Spleen (tissue), 11 donors: ENCODE measurements around the gene SSR1. TPM values are rescaled to one million over a fixed set of nuclear protein-coding genes. Genes with fewer than 3 reads are reported as not detected.
"Not testable (repeated sequence)": the region's sequence is repeated elsewhere in the genome, so short reads cannot be mapped to it uniquely, and the experiment has no call there.

Source experiments
- DNase-seq: peaks from one replicate; pipeline ENCODE4 v3.0.0-alpha.2; 2020
- H3K27ac ChIP-seq, 8 donors: fragments of 200-600 bp; sonication (generic) in 7 of 8; 1 replicate in 4 of 8; 2 replicates in 4 of 8; pipeline versions ENCODE4 v1.5.0 to v1.8.0; 2016 to 2021; ENCODE audit warnings: inconsistent platforms in 4 of 8, mild to moderate bottlenecking in 4 of 8, moderate library complexity in 1 of 8
- H3K27me3 ChIP-seq, 7 donors: fragments of 200-600 bp; sonication (generic) in 6 of 7; replicated peaks in 1 of 7; 1 replicate in 4 of 7; 2 replicates in 3 of 7; pipeline versions ENCODE4 v1.5.0 to v1.8.0; 2016 to 2021; ENCODE audit warnings: inconsistent platforms in 3 of 7, mild to moderate bottlenecking in 1 of 7
- H3K36me3 ChIP-seq, 6 donors: fragments of 200-600 bp; sonication (generic) in 5 of 6; 1 replicate in 4 of 6; 2 replicates in 2 of 6; pipeline versions ENCODE4 v1.5.0 to v1.8.0; 2016 to 2021; ENCODE audit warnings: inconsistent platforms in 2 of 6
- H3K4me1 ChIP-seq, 6 donors: fragments of 200-600 bp; sonication (generic) in 5 of 6; 1 replicate in 3 of 6; 2 replicates in 3 of 6; pipeline versions ENCODE4 v1.5.0 to v1.8.0; 2016 to 2021; ENCODE audit warnings: inconsistent platforms in 3 of 6
- H3K4me3 ChIP-seq, 8 donors: fragments of 200-600 bp; sonication (generic) in 7 of 8; 1 replicate in 4 of 8; 2 replicates in 4 of 8; pipeline versions ENCODE4 v1.5.0 to v1.8.0; 2016 to 2021; ENCODE audit warnings: inconsistent platforms in 4 of 8, mild to moderate bottlenecking in 4 of 8, moderate library complexity in 2 of 8
- H3K9me3 ChIP-seq, 8 donors: fragments of 200-600 bp; sonication (generic) in 7 of 8; 1 replicate in 4 of 8; 2 replicates in 4 of 8; pipeline versions ENCODE4 v1.5.0 to v1.8.0; 2016 to 2021; ENCODE audit warnings: inconsistent platforms in 4 of 8
- CTCF ChIP-seq, 11 experiments: fragments of 200-600 bp in 7 of 11; fragments of 450-650 bp in 4 of 11; sonication (generic) in 4 of 11; IDR thresholded peaks in 8 of 11; conservative IDR thresholded peaks in 3 of 11; 1 replicate in 7 of 11; 2 replicates in 4 of 11; pipeline versions ENCODE4 v1.4.0 to v1.8.0; 2016 to 2021; ENCODE audit warnings: antibody characterized with exemption in 11 of 11, inconsistent platforms in 4 of 11, mild to moderate bottlenecking in 1 of 11
- POLR2A ChIP-seq, 3 donors: fragments of 450-650 bp; IDR thresholded peaks; one replicate each; pipeline ENCODE4 v1.5.1; 2017; ENCODE audit warnings: antibody characterized with exemption in 3 of 3, mild to moderate bottlenecking in 1 of 3
- POLR2AphosphoS5 ChIP-seq, 3 donors: sonication (generic); formaldehyde crosslinking; IDR thresholded peaks; one replicate each; pipeline ENCODE4 v1.5.1; 2017; ENCODE audit warnings: antibody characterized with exemption in 3 of 3
- WGBS, 5 donors: extraction: QIAGEN DNeasy Blood & Tissue Kit in 3 of 5; methylation state at CpG; one replicate each; pipeline versions ENCODE4 v1.1.5 to v1.1.7; 2013 to 2018; 5-methylcytosine and 5-hydroxymethylcytosine counted together
- intact Hi-C: fragments of 100-400 bp; cut with DNase I; formaldehyde crosslinking; loops from one replicate; pipeline ENCODE4 v1.15.0; 2023; ENCODE audit warnings: low total_unique reads
- polyA plus RNA-seq, 3 donors: library from polyadenylated mRNA; stranded (reverse); fragments of 200-250 nt; gene quantifications; one replicate each; pipeline ENCODE4 v1.2.1, GENCODE V29; 2013
- total RNA-seq, 7 donors: library from RNA; depleted of rRNA in 3 of 7; stranded (reverse); fragments of >200 nt in 3 of 7; fragmentation: NEBNext Ultra II Directional in 4 of 7; extraction: Animal tissue kit (Norgen Biotek cat#: 25700) in 4 of 7; gene quantifications; one replicate each; pipeline versions ENCODE4 v1.1.0 to v1.2.1, GENCODE V29; 2016 to 2021
- donor health status: healthy with polysubstance abuse.
- donor health status: DM: no; HTN: no; CAD: no; lungs with moderate emphysema.
- donor health status: DM: no; HTN: no; CAD: no.
- donor health status: Bipolar disorder and iron deficiency.
- donor health status: healthy.
- donor health status: DM: no; HTN: no; CAD: no.
- donor health status: DM: yes; HTN: yes; CAD: no.

Gene SSR1
- total and polyA plus RNA-seq, 10 donors = 15.8 to 132 (median 72.9) TPM

- intact Hi-C loops = loop anchor here (5.0 kb wide), 1 partner anchor 341 kb away; no protein-coding TSS in a partner anchor
- no peaks in the 10 kb centered on the region for H3K27me3 ChIP-seq
- H3K27ac ChIP-seq = peak overlapping the region in 2 of 8 donors; percentile 69 to 79
- H3K9me3 ChIP-seq = no peaks in the 10 kb centered on the region
- H3K4me1 ChIP-seq = peaks cover 0 to 47% (median 24%) of the 10 kb centered on the region in 6 donors
- no peak overlapping the region for H3K4me3 ChIP-seq
- H3K36me3 ChIP-seq = no peaks in the 10 kb centered on the region
- DNase-seq = no peak
- TF ChIP-seq POLR2AphosphoS5 (IDR thresholded peaks at IDR 0.05) (no peak), POLR2A (IDR thresholded peaks at IDR 0.05) (no peak), CTCF (IDR thresholded peaks at IDR 0.05 in 8 of 11, conservative IDR thresholded peaks at IDR 0.05 in 3 of 11) (peak in 1 of 11 experiments; percentile 19)
- 56 to 69% (median 60%) methylated on average over 7 of the region's 7 CpGs for WGBS, 5 donors
Observed at GRCh38 chr6:7276199-7276524, 36.8 kb downstream of the SSR1 start.

DNA sequence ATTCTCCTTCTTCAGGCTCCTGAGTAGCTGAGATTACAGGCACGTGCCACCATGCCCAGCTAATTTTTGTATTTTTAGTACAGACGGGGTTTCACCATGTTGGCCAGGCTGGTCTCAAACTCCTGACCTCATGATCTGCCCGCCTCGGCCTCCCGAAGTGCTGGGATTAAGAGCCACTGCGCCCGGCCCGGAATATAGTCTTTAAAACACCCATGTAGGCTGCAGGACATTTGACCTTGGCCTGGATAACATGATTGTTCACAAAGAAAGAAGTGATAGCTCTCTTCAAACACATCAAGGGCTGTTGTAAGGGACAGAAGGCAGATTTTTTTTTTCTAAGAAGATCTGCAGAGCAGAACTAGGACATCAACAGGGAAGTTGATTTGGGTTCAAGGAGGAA lies 38.5 kb downstream of the SSR1 start:
- DNase-seq, H3K4me3 ChIP-seq, H3K9me3 ChIP-seq, H3K27ac ChIP-seq, intact Hi-C loops, H3K27me3 ChIP-seq, H3K36me3 ChIP-seq: not testable (repeated sequence)
- 80 to 90% (median 85%) methylated on average over 8 of the region's 8 CpGs for WGBS, 5 donors
- peaks cover 0 to 46% (median 24%) of the 10 kb centered on the region in 6 donors for H3K4me1 ChIP-seq

DNA sequence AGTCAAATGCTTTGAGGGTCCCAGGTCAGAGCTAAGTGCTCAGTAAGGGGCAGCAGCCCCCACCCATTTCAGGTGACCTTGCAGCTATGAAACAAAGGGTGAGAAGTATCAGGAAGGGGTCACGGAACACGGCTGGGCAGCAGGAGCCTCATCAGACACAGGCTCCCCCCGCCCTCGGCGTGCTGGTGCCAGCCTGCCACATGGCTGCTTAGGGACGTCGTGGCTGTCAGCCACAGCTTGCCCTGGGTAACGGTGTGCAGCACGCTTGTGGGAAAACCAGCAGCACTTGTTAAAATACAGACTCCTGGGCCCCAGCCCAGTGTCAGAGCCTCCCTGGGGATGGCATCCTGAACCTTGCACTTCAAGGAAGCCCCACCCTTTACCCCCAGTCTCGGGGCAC lies 39.3 kb downstream of the SSR1 start:
- peaks cover 0 to 37% (median 24%) of the 10 kb centered on the region in 6 donors for H3K4me1 ChIP-seq
- TF ChIP-seq CTCF (IDR thresholded peaks at IDR 0.05 in 8 of 11, conservative IDR thresholded peaks at IDR 0.05 in 3 of 11) (no peak), POLR2A (IDR thresholded peaks at IDR 0.05) (no peak), POLR2AphosphoS5 (IDR thresholded peaks at IDR 0.05) (peak in 1 of 3 donors; percentile 24)
- no peak overlapping the region for H3K27ac ChIP-seq
- H3K9me3 ChIP-seq = no peaks in the 10 kb centered on the region
- intact Hi-C loops = no loop called here
- DNase-seq = no peak
- H3K4me3 ChIP-seq = no peak overlapping the region
- H3K36me3 ChIP-seq = no peaks in the 10 kb centered on the region
- WGBS, 5 donors = 66 to 79% (median 72%) methylated on average over 6 to 10 of the region's 10 CpGs
- H3K27me3 ChIP-seq = no peaks in the 10 kb centered on the region

DNA sequence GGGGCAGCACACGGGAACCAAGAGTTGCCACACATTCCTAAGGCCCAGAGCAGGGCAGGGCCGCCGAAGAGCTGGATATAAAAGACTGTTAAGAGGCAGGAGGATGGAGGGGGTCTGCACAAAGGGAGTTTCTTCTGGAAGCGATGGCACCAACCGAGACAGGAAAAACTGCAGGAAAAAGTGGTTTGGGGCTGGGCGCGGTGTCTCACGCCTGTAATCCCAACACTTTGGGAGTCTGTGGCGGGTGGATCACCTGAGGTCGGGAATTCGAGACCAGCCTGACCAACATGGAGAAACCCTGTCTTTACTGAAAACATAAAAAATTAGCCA lies 41.8 kb downstream of the SSR1 start:
- H3K27ac ChIP-seq = no peak overlapping the region
- DNase-seq = no peak
- H3K36me3 ChIP-seq = no peaks in the 10 kb centered on the region
- 53 to 79% (median 59%) methylated on average over 11 of the region's 11 CpGs for WGBS, 5 donors
- peaks cover 0 to 3% (median 0%) of the 10 kb centered on the region in 8 donors for H3K9me3 ChIP-seq
- H3K27me3 ChIP-seq = no peaks in the 10 kb centered on the region
- intact Hi-C loops = no loop called here
- TF ChIP-seq POLR2AphosphoS5 (IDR thresholded peaks at IDR 0.05) (peak in 1 of 3 donors; percentile 10), POLR2A (IDR thresholded peaks at IDR 0.05) (no peak), CTCF (IDR thresholded peaks at IDR 0.05 in 8 of 11, conservative IDR thresholded peaks at IDR 0.05 in 3 of 11) (no peak)
- no peak overlapping the region for H3K4me3 ChIP-seq
- H3K4me1 ChIP-seq = peaks cover 0 to 36% (median 13%) of the 10 kb centered on the region in 6 donors
